LNCaP clone FGC (cell line): ENCODE measurements around the gene PHF3.
"Not testable (repeated sequence)": the region's sequence is repeated elsewhere in the genome, so short reads cannot be mapped to it uniquely, and the experiment has no call there.

ENCODE experiments used
- DNase-seq: peaks from one replicate; pipeline ENCODE4 v3.0.0-alpha.2; 2011; ENCODE audit warnings: low read depth
- H3K4me3 ChIP-seq: 2 replicates; pipeline ENCODE4 v1.5.1; 2011; ENCODE audit warnings: mild to moderate bottlenecking, low read depth, low read length, control low read depth
- CTCF ChIP-seq: IDR thresholded peaks from 2 replicates; pipeline ENCODE4 v1.5.1; 2012; ENCODE audit warnings: mild to moderate bottlenecking; ENCODE audit not compliant: control insufficient read depth, insufficient read depth; ENCODE audit errors: extremely low read depth

The PHF3 gene

GRCh38 chr6:63716169-63716568, 80.6 kb downstream of the PHF3 start:
- DNase-seq, result no peak
- no peak for TF ChIP-seq CTCF
- no peak overlapping the region for H3K4me3 ChIP-seq

GRCh38 chr6:63721181-63721580, 85.6 kb downstream of the PHF3 start:
- TF ChIP-seq CTCF, result no peak
- H3K4me3 ChIP-seq, result no peak overlapping the region

GRCh38 chr6:63724721-63725120, 89.1 kb downstream of the PHF3 start:
- H3K4me3 ChIP-seq, result no peak overlapping the region
- DNase-seq, result no peak
- TF ChIP-seq CTCF, result no peak

More at GRCh38 chr6:63721181-63721580, 85.6 kb downstream of the PHF3 start:
- DNase-seq, result no peak

- TF ChIP-seq CTCF, result no peak
- DNase-seq, result no peak
- H3K4me3 ChIP-seq, result no peak overlapping the region
These were observed 94.7 kb downstream of the PHF3 start for GRCh38 chr6:63730311-63730710.

- DNase-seq, result no peak
- no peak for TF ChIP-seq CTCF
- no peak overlapping the region for H3K4me3 ChIP-seq
These were observed 96.3 kb downstream of the PHF3 start for GRCh38 chr6:63731930-63732329.

- no peak for TF ChIP-seq CTCF
- DNase-seq, result no peak
- H3K4me3 ChIP-seq, result no peak overlapping the region
These were observed 96.7 kb downstream of the PHF3 start for GRCh38 chr6:63732336-63732735.

GRCh38 chr6:63734923-63735322, 99.3 kb downstream of the PHF3 start:
- DNase-seq, result no peak
- TF ChIP-seq CTCF, result no peak
- H3K4me3 ChIP-seq, result no peak overlapping the region

GRCh38 chr6:63738190-63738589, 102.6 kb downstream of the PHF3 start:
- not testable (repeated sequence) for H3K4me3 ChIP-seq, DNase-seq
